H9 (cell line): ENCODE measurements around the gene CYCS. TPM values are rescaled to one million over a fixed set of nuclear protein-coding genes. Genes with fewer than 3 reads are reported as not detected.

ENCODE experiments used
- DNase-seq: peaks from one replicate; pipeline ENCODE4 v3.0.0-alpha.2; 2017
- H2AFZ ChIP-seq: one replicate; pipeline ENCODE4 v1.6.1; 2013; ENCODE audit warnings: mild to moderate bottlenecking, low read length, control low read depth, moderate library complexity
- H2AK5ac ChIP-seq: 2 replicates; pipeline ENCODE4 v1.6.1; 2013; ENCODE audit warnings: low read length, control low read depth, mixed read lengths; ENCODE audit not compliant: insufficient read length
- H2BK120ac ChIP-seq: one replicate; pipeline ENCODE4 v1.6.1; 2013; ENCODE audit warnings: low read depth, mild to moderate bottlenecking, low read length, control low read depth, inconsistent platforms; ENCODE audit not compliant: poor library complexity, severe bottlenecking
- H2BK12ac ChIP-seq: 2 replicates; pipeline ENCODE4 v1.6.1; 2013; ENCODE audit warnings: low read length, control low read depth, mixed read lengths, low read depth; ENCODE audit not compliant: insufficient read length
- H2BK15ac ChIP-seq: 2 replicates; pipeline ENCODE4 v1.6.1; 2013; ENCODE audit warnings: low read depth, low read length, control low read depth
- H2BK20ac ChIP-seq: one replicate; pipeline ENCODE4 v1.6.1; 2013; ENCODE audit warnings: low read depth, mild to moderate bottlenecking, low read length, control low read depth, inconsistent platforms; ENCODE audit not compliant: poor library complexity, severe bottlenecking
- H2BK5ac ChIP-seq: 2 replicates; pipeline ENCODE4 v1.6.1; 2013; ENCODE audit warnings: low read length, control low read depth, mixed read lengths; ENCODE audit not compliant: insufficient read length
- H3K14ac ChIP-seq: 2 replicates; pipeline ENCODE4 v1.6.1; 2013; ENCODE audit warnings: low read length, control low read depth; ENCODE audit not compliant: insufficient read depth
- H3K18ac ChIP-seq: 2 replicates; pipeline ENCODE4 v1.6.1; 2013; ENCODE audit warnings: low read depth, mild to moderate bottlenecking, mixed read lengths, low read length, control low read depth; ENCODE audit not compliant: insufficient read length
- H3K23ac ChIP-seq: 2 replicates; pipeline ENCODE4 v1.6.1; 2013; ENCODE audit warnings: low read length, control low read depth, mixed read lengths, low read depth; ENCODE audit not compliant: insufficient read length
- H3K23me2 ChIP-seq: 2 replicates; pipeline ENCODE4 v1.6.1; 2013; ENCODE audit warnings: low read depth, mild to moderate bottlenecking, mixed read lengths, low read length, control low read depth; ENCODE audit not compliant: insufficient read length, poor library complexity, severe bottlenecking
- H3K27ac ChIP-seq: 2 replicates; pipeline ENCODE4 v1.5.1; 2013; ENCODE audit warnings: low read length, control low read depth, mixed read lengths, low read depth; ENCODE audit not compliant: insufficient read length
- H3K27me3 ChIP-seq: 2 replicates; pipeline ENCODE4 v1.6.1; 2013; ENCODE audit warnings: low read length, control low read depth, inconsistent platforms; ENCODE audit not compliant: insufficient read depth
- H3K4ac ChIP-seq: 2 replicates; pipeline ENCODE4 v1.6.1; 2013; ENCODE audit warnings: low read depth, mild to moderate bottlenecking, control low read depth, inconsistent platforms, low read length, moderate library complexity
- H3K4me1 ChIP-seq: 2 replicates; pipeline ENCODE4 v1.6.1; 2013; ENCODE audit warnings: low read length, control low read depth, inconsistent platforms; ENCODE audit not compliant: insufficient read depth
- H3K4me2 ChIP-seq: 2 replicates; pipeline ENCODE4 v1.6.1; 2013; ENCODE audit warnings: low read length, control low read depth, mixed read lengths; ENCODE audit not compliant: insufficient read length, insufficient read depth
- H3K56ac ChIP-seq: 2 replicates; pipeline ENCODE4 v1.6.1; 2013; ENCODE audit warnings: low read depth, mild to moderate bottlenecking, mixed read lengths, low read length, control low read depth; ENCODE audit not compliant: insufficient read length
- H3K79me1 ChIP-seq: 2 replicates; pipeline ENCODE4 v1.6.1; 2013; ENCODE audit warnings: low read depth, mild to moderate bottlenecking, moderate library complexity, low read length, control low read depth, inconsistent platforms; ENCODE audit not compliant: insufficient read depth, poor library complexity, severe bottlenecking
- H3K79me2 ChIP-seq: 2 replicates; pipeline ENCODE4 v1.6.1; 2013; ENCODE audit warnings: low read length, control low read depth, inconsistent platforms; ENCODE audit not compliant: insufficient read depth
- H3K9ac ChIP-seq: 2 replicates; pipeline ENCODE4 v1.6.1; 2013; ENCODE audit warnings: low read length, control low read depth, mixed read lengths; ENCODE audit not compliant: insufficient read length; ENCODE audit errors: extremely low read depth
- H3K9me3 ChIP-seq: one replicate; pipeline ENCODE4 v1.6.1; 2013; ENCODE audit warnings: low read depth, low read length, inconsistent platforms; ENCODE audit not compliant: control insufficient read depth
- H3T11ph ChIP-seq: one replicate; pipeline ENCODE4 v1.6.1; 2013; ENCODE audit warnings: mild to moderate bottlenecking, low read length, control low read depth, inconsistent platforms
- H4K20me1 ChIP-seq: one replicate; pipeline ENCODE4 v1.6.1; 2013; ENCODE audit not compliant: control insufficient read depth, insufficient read length, insufficient read depth
- H4K5ac ChIP-seq: 2 replicates; pipeline ENCODE4 v1.6.1; 2013; ENCODE audit warnings: low read depth, mild to moderate bottlenecking, mixed read lengths, low read length, control low read depth; ENCODE audit not compliant: insufficient read length
- H4K8ac ChIP-seq: replicated peaks from 2 replicates; pipeline ENCODE4 v1.6.1; 2013; ENCODE audit warnings: low read length, control low read depth, mixed read lengths, low read depth; ENCODE audit not compliant: insufficient read length
- H4K91ac ChIP-seq: 2 replicates; pipeline ENCODE4 v1.6.1; 2013; ENCODE audit warnings: low read depth, mild to moderate bottlenecking, moderate library complexity, mixed read lengths, low read length, control low read depth; ENCODE audit not compliant: insufficient read length
- H3K27ac Mint-ChIP-seq, 3 experiments: 2 replicates in 2 of 3; 3 replicates in 1 of 3; pipeline ENCODE4 v1.8.0; 2020 to 2021; ENCODE audit warnings: mixed read lengths in 3 of 3, mild to moderate bottlenecking in 1 of 3, moderate library complexity in 1 of 3
- H3K27me3 Mint-ChIP-seq: 2 replicates; pipeline ENCODE4 v1.8.0; 2021; ENCODE audit warnings: low read depth, mild to moderate bottlenecking, moderate library complexity, mixed read lengths
- H3K36me3 Mint-ChIP-seq, 3 experiments: 2 replicates in 2 of 3; 3 replicates in 1 of 3; pipeline ENCODE4 v1.8.0; 2020 to 2021; ENCODE audit warnings: low read depth in 3 of 3, mixed read lengths in 3 of 3; ENCODE audit not compliant: insufficient read depth in 1 of 3
- H3K4me1 Mint-ChIP-seq, 2 experiments: 2 replicates each; pipeline ENCODE4 v1.8.0; 2020; ENCODE audit warnings: mixed read lengths in 2 of 2
- H3K4me3 Mint-ChIP-seq, 2 experiments: 2 replicates in 1 of 2; 3 replicates in 1 of 2; pipeline ENCODE4 v1.8.0; 2020 to 2021; ENCODE audit warnings: mild to moderate bottlenecking in 2 of 2, mixed read lengths in 2 of 2, moderate library complexity in 1 of 2
- H3K9me3 Mint-ChIP-seq, 2 experiments: 2 replicates in 1 of 2; 3 replicates in 1 of 2; pipeline ENCODE4 v1.8.0; 2020; ENCODE audit warnings: mild to moderate bottlenecking in 2 of 2, mixed read lengths in 2 of 2, moderate library complexity in 1 of 2
- CTCF ChIP-seq: fragments of 200-600 bp; sonication (generic); conservative IDR thresholded peaks from 3 replicates; pipeline ENCODE4 v1.8.0; 2021; ENCODE audit warnings: antibody characterized with exemption, mild to moderate bottlenecking
- WGBS: extraction: QIAGEN DNeasy Blood & Tissue Kit; methylation state at CpG from one replicate; pipeline ENCODE4 v1.1.7; 2013; ENCODE audit warnings: missing lambda C conversion rate, low lambda C conversion rate, mixed read lengths; ENCODE audit not compliant: insufficient read length; ENCODE audit errors: extremely low coverage; 5-methylcytosine and 5-hydroxymethylcytosine counted together
- total RNA-seq: library from RNA; stranded (reverse); gene quantifications from 2 replicates; pipeline ENCODE4 v1.2.1, GENCODE V29; 2021

CYCS gene
- total RNA-seq, 1 experiment from 2014 or later, result 209 TPM

GRCh38 chr7:25169683-25170082 is 44.6 kb upstream of the CYCS start:
- peaks cover 24% of the 10 kb centered on the region in 2 experiments for H3K4me1 Mint-ChIP-seq
- H3K23me2 ChIP-seq, result no peaks in the 10 kb centered on the region
- no peaks in the 10 kb centered on the region for H3K79me2 ChIP-seq
- no peak overlapping the region for H4K8ac ChIP-seq
- H3T11ph ChIP-seq, result no peak overlapping the region
- H2BK5ac ChIP-seq, result no peak overlapping the region
- TF ChIP-seq CTCF, result no peak
- no peak overlapping the region for H3K27ac ChIP-seq
- H2BK12ac ChIP-seq, result no peak overlapping the region
- H3K4me1 ChIP-seq, result peaks cover 4% of the 10 kb centered on the region
- no peak overlapping the region for H3K18ac ChIP-seq
- DNase-seq, result no peak
- H3K27me3 Mint-ChIP-seq, result no peaks in the 10 kb centered on the region; the same call in 1 of the 2 replicates
- H3K9me3 Mint-ChIP-seq, result peaks cover 0 to 7% of the 10 kb centered on the region in 2 experiments; a peak in 2 of 5 replicates
- no peak overlapping the region for H3K4me2 ChIP-seq
- no peak overlapping the region for H3K4ac ChIP-seq
- H2AFZ ChIP-seq, result no peak overlapping the region
- H3K23ac ChIP-seq, result no peak overlapping the region
- H3K56ac ChIP-seq, result no peak overlapping the region
- H3K9ac ChIP-seq, result no peak overlapping the region
- H3K36me3 Mint-ChIP-seq, result peaks cover 3 to 6% (median 4%) of the 10 kb centered on the region in 3 experiments; a peak in 5 of 7 replicates
- no CpG with 5 or more reads among the region's 7 CpGs for WGBS
- no peak overlapping the region for H2BK120ac ChIP-seq
- no peaks in the 10 kb centered on the region for H3K79me1 ChIP-seq
- no peaks in the 10 kb centered on the region for H4K20me1 ChIP-seq
- no peak overlapping the region for H4K5ac ChIP-seq
- H3K27ac Mint-ChIP-seq, result no peak overlapping the region
- H3K14ac ChIP-seq, result no peak overlapping the region
- no peak overlapping the region for H2AK5ac ChIP-seq
- H3K4me3 Mint-ChIP-seq, result no peak overlapping the region
- H3K27me3 ChIP-seq, result no peaks in the 10 kb centered on the region
- H2BK15ac ChIP-seq, result no peak overlapping the region
- no peak overlapping the region for H4K91ac ChIP-seq
- no peak overlapping the region for H2BK20ac ChIP-seq
- H3K9me3 ChIP-seq, result no peaks in the 10 kb centered on the region
